Neural cell (in vitro differentiated cells): ENCODE data around the gene ADARB2.

Experiments used
- CTCF ChIP-seq: fragments of 450-650 bp; IDR thresholded peaks from 2 replicates; pipeline ENCODE4 v1.5.1; 2014; ENCODE audit warnings: antibody characterized with exemption, mild to moderate bottlenecking, moderate library complexity; ENCODE audit not compliant: poor library complexity, severe bottlenecking
- POLR2AphosphoS5 ChIP-seq: IDR thresholded peaks from 2 replicates; pipeline ENCODE4 v1.6.1; 2012
- TAF1 ChIP-seq: IDR thresholded peaks from 2 replicates; pipeline ENCODE4 v1.6.1; 2012; ENCODE audit warnings: low read depth

GRCh38 chr10:1240341-1240775 is 497.0 kb downstream of the ADARB2 start:
- TF ChIP-seq POLR2AphosphoS5 (no peak), CTCF (no peak), TAF1 (no peak)
